Measurements from ENCODE around the gene CASP2.
"Not testable (repeated sequence)": the region's sequence is repeated elsewhere in the genome, so short reads cannot be mapped to it uniquely, and the experiment has no call there.

The CASP2 gene

GRCh38 chr7:143287935-143288826 lies at the start of gene CASP2:
TSS of gene CASP2 (plus strand) at chr7:143288351. CDS start at chr7:143288456, 105 bp downstream.
- peak; percentile 98 for DNase-seq

DNA sequence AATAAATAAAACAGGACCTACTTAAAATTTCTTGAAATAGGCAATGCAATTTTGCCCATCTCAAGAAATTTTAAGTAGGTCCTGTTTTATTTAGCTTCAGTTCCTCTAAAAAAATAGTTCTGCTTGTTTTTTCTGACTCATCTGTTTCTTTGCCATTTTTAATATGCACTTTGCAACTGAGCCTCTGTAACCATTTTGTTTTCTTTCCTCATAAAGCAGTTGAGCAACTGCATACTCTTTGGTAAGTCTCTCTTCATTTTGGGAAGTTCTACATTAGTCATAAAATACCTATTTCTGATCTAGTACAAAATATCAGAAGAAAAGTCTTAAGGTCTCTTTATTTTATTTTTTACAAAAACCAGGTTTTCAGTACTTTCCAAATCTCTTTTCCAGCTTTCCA lies 48.3 kb upstream of the CASP2 start:
- no peak for DNase-seq

DNA sequence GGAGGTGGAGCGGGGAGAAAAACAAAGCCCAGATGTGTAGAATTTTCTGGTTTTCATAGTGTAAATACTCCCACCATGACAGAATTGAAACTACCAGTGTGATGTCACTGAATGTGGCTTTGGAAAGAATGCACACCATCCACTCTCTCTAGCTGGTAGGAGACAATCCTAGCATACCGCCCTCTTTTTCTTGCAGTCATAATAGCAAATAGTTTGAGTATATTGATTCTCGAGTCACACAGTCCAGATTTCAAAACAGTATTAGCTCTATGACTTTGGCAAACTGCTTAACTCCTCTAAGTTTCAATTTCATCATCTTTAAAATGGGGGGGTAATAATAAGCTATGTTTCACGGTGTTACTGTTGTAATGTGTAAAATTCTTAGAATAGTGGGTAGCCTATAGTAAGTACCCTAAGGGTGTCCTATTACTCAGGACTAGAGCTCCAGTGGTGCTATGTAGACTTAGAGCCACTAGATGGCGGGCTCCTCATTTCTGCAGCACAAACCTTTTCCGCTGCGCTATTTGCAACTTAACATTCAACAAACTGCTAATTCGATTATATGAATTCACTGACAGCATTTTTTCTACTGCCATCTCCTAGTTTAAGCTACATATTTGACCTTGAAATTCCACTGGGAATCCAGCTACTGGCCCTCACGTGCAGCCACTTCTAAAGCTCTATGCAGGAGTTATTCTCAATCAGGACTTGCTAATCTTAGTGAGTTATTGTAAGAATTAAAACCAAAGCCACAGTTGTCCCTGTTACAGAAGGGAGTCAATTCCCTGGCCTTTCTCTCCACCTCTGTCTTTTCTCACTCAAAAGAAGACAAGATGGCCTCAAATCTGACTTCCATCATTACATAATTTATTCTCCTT lies 47.6 kb upstream of the CASP2 start:
- peak; percentile 77 for DNase-seq

GRCh38 chr7:143242306-143242705 lies 45.8 kb upstream of the CASP2 start:
- DNase-seq = no peak

DNA sequence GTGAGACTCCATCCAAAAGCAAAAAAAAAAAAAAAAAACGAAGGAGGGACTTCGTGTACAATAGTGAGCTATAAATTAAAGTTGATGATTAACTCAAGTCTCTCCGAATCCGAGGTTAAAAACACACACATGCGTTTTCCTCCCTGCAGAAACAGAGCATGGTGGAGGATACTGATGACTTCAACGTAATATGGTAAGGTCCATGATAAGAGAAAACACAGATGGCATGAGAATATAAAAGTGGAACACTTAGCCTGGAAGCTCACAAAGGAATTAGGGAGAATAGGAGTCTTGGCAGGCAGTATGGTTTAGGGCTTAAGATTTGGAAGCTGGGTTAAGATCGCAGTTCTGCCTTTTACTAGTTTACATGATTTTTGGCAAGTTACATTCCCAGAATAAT lies 45.0 kb upstream of the CASP2 start:
- no peak for DNase-seq

GRCh38 chr7:143243614-143244013 lies 44.5 kb upstream of the CASP2 start:
- peak; percentile 6 for DNase-seq

- no peak for DNase-seq
Measured at GRCh38 chr7:143244321-143244720, 43.8 kb upstream of the CASP2 start.

- no peak for DNase-seq
Measured at GRCh38 chr7:143245123-143245522, 43.0 kb upstream of the CASP2 start.

DNA sequence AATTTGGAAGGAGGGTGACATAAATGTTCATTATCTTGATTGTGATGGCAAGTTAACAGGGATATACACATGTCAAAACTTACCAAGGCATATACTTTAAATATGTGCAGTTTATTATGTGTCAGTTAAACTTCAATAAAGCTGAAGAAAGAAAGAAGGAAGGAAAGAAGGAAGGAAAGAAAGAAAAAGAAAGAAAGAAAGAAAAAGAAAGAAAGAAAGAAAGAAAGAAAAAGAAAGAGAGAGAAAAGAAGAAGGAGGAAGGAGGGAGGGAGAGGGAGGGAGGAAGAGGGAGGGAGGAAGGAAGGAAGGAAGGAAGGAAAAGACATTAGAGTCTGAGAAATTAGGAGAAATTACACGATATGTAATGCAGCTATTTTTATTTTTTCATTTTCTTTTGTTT lies 40.8 kb upstream of the CASP2 start:
- no peak for DNase-seq

DNA sequence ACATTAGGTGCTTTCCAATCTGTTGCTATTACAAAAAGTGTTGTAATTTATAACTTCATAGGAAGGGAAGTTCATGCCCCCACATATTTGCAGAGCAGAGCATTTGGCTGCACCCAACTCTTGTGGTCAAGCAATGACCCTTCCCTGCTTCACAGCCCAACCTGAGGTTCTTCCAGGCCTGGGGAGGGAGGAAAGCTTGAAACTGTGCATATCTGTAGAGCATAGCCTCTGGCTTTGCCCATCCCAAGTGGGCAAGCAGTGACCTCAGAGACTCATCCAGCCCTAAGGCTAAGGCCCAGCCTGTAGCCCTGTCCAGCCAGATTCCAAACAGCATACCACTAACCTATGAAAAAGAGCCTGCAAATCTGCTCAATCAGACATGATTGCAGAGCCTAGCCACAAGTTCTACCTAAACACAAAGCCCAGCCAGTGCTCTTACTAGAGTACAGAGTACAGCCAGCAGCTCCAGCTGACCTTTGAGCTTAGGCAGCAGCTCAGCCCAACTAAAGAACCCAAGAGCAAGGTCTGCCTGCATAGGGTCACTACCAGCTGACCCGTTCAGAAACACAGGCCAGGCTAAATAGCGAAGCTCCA lies 39.3 kb upstream of the CASP2 start:
- no peak for DNase-seq

GRCh38 chr7:143250199-143250598 lies 38.0 kb upstream of the CASP2 start:
- no peak for DNase-seq

GRCh38 chr7:143250822-143251221 lies 37.3 kb upstream of the CASP2 start:
- no peak for DNase-seq

DNA sequence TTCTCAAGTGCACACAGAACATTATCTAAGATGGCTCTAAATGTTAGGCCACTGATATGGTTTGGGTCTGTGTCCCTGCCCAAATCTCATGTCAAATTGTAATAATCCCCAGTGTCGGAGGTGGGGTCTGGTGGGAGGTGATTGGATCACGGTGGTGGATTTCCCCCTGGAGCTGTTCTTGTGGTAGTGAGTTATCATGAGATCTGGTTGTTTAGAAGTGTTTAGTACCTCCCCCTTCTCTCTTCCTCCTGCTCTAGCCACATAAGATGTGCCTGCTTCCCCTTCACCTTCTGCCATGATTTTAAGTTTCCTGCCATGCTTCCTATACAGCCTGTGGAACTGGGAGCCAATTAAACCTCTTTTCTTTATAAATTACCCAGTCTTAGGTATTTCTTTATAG lies 36.1 kb upstream of the CASP2 start:
- no peak for DNase-seq

DNA sequence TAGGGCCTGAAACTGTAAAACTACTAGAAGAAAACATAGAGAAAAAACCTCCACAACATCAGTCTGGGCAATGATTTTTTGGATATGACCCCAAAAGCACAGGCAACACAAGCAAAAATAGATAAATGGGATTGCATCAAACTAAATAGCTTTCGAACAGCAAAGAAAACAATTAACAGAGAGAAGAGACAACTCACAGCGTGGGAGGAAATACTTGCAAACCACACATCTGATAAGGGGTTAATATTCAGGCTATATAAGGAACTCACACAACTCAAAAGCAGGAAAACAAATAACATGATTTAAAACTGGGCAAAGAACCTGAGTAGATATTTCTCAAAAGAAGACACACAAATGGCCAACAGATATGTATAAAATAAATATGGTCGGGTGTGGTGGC lies 32.6 kb upstream of the CASP2 start:
- no peak for DNase-seq

DNA sequence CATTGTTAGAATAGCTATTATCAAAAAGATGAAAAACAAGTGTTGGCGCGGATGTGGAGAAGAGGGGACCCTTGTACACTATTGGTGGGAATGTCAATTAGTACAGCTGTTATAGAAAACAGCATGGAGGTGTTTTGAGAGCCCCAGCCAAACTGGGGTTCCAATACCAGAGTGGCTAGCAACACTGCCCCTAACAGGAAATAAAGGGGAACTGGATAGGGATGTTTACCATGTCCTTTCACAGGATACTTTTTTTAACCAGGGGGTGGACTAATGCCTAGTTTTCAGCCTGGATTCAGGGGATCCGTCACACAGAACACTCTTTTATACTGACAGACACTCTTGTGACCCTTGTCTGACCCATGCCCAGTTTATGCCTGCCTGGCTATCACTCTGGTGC lies 31.8 kb upstream of the CASP2 start:
- no peak for DNase-seq

- no peak for DNase-seq
Measured at GRCh38 chr7:143256932-143257331, 31.2 kb upstream of the CASP2 start.

- DNase-seq = no peak
Measured at GRCh38 chr7:143257501-143257900, 30.6 kb upstream of the CASP2 start.

DNA sequence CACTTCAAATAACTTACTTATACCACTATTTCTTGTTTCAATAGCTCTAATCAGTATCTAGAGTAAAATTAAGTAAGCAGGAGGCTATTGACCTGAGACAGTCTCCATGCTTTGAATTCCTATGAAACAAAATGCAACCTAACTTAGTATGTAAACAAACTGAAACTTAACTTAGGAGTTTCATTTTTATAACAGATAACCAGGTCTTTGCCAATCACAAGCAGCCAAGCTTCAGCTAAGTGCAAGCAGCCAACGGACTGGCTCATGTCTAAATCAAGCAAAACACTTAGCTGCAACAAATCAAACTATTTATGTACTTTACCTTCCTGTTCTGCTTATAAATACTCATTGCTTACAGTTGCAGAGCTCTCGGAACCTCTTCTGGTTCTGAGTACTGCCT lies 29.3 kb upstream of the CASP2 start:
- no peak for DNase-seq

GRCh38 chr7:143259765-143260164 lies 28.4 kb upstream of the CASP2 start:
- no peak for DNase-seq

- no peak for DNase-seq
Measured at GRCh38 chr7:143261901-143262300, 26.2 kb upstream of the CASP2 start.

DNA sequence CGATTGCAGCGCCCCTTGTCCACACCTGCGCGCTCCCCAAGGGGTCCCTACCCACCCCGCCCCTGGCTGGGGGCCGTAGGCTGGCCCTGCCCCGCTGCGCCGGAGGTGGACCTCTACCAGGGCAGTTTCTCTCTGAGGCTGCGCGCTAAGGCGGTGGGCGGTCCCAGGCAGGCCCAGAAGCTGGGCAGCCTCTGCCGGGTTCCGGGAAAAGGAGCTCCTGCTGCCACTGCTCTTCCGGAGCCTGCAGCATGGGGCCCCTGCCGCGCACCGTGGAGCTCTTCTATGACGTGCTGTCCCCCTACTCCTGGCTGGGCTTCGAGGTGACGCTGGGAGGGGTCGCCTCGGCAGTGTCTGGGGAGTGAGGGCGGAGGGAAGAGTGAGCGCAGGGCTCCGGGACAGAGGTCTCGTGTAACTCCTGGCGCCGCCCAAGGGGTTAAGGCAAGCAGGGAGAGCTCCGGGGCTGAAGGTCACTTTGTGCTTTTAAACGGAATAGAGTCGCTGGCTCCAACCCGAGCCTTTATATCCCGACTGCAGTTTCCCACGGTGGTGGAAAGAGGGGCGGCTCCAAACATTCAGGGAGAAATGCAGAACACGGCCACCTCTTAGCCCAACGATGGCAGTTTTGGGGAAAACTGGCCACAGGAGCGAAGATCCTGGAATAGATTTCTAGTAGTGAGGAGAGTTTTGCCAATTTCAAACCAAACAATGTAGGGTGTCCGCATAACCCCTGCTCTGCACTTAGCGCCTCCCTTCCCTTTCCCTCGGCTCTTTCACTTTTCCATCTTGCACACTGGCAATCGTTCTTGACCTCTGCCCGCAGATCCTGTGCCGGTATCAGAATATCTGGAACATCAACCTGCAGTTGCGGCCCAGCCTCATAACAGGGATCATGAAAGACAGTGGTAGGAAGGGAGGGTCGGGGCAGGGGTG lies 24.6 kb upstream of the CASP2 start, which contains the start of gene GSTK1:
Gene GSTK1, plus strand, starts transcription at position 176 of the 930 bp plus-strand sequence. Its CDS starts 73 bp downstream, at position 249.
- peak; percentile 68 for DNase-seq

DNA sequence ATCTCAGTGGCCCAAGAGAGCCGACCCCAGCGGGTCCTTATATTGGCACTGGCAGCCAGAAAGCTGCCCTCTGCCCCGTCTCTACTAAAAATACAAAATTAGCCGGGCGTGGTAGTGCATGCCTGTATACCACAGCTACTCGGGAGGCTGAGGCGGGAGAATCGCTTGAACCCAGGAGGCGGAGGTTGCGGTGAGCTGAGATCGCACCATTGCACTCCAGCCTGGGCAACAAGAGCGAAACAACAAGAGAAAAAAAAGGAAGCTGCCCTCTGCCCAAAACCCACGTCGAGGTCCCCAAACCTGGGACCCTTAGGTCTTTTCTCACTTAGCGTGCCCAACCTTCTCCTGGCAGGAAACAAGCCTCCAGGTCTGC lies 24.0 kb upstream of the CASP2 start:
- not testable (repeated sequence) for DNase-seq
